ENCODE measurements around the gene PPIL1. TPM values are rescaled to one million over a fixed set of nuclear protein-coding genes. Genes with fewer than 3 reads are reported as not detected.

Gene PPIL1
- total RNA-seq, result 53.1 and 53.2 TPM in 2 replicates
- long read RNA-seq, transcript PPIL1-201 (4 exons, 1,739 nt), result major isoform, 429 of 438 reads
- long read RNA-seq, partial matches to known transcripts, result 5 of 438 reads
- long read RNA-seq, other reads (novel, unspliced or antisense), result 4 of 438 reads

GRCh38 chr6:36874443-36875249 is at the start of gene PPIL1:
TSS of gene PPIL1 (minus strand) at chr6:36874803. CDS start at chr6:36874772, 31 bp downstream.
- peaks cover 13% of the 10 kb centered on the region for H3K4me1 Mint-ChIP-seq (ENCODE audit: low read depth)

DNA sequence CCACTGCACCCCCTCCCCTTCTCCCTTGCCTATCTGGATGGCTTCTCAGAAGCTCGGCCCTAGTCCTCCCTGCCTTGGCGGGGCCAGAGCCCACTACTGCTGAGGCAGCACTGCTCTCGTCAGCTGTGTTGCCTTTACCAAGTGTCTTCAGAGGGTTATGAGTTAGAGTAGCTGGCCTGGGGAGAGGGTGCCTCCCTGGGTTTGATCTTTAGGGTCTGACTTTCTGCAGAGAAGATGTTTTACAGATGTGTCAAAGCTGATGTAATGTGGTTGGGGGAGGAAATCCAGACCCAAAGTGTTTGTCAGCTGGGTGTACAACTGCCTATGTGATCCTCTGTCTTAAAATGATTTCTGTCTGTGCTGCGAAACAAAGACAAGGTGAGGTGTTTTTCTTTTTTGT is 49.5 kb upstream of the PPIL1 start:
- Mint-ChIP-seq H3K4me1 (ENCODE audit: low read depth) (peaks cover 2% of the 10 kb centered on the region), H3K9me3 (ENCODE audit: low read depth) (no peaks in the 10 kb centered on the region), H3K4me3 (ENCODE audit: low read depth) (no peak overlapping the region), H3K27me3 (no peaks in the 10 kb centered on the region), H3K36me3 (ENCODE audit: insufficient read depth) (peaks cover 1% of the 10 kb centered on the region), H3K27ac (no peak overlapping the region)
- TF ChIP-seq, protein P1, sequence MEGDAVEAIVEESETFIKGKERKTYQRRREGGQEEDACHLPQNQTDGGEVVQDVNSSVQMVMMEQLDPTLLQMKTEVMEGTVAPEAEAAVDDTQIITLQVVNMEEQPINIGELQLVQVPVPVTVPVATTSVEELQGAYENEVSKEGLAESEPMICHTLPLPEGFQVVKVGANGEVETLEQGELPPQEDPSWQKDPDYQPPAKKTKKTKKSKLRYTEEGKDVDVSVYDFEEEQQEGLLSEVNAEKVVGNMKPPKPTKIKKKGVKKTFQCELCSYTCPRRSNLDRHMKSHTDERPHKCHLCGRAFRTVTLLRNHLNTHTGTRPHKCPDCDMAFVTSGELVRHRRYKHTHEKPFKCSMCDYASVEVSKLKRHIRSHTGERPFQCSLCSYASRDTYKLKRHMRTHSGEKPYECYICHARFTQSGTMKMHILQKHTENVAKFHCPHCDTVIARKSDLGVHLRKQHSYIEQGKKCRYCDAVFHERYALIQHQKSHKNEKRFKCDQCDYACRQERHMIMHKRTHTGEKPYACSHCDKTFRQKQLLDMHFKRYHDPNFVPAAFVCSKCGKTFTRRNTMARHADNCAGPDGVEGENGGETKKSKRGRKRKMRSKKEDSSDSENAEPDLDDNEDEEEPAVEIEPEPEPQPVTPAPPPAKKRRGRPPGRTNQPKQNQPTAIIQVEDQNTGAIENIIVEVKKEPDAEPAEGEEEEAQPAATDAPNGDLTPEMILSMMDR (IDR thresholded peaks at IDR 0.05; ENCODE audit: unreplicated experiment), result no peak
- DNase-seq (ENCODE audit: low spot score, unreplicated experiment), result no peak

More at GRCh38 chr6:36874443-36875249, at the start of gene PPIL1:
- peak within 1 kb of the TSS; percentile 98 for H3K4me3 Mint-ChIP-seq (ENCODE audit: low read depth)
- H3K9me3 Mint-ChIP-seq (ENCODE audit: low read depth), result no peaks in the 10 kb centered on the region
- TF ChIP-seq, protein P1 (IDR thresholded peaks at IDR 0.05; ENCODE audit: unreplicated experiment), result peak; percentile 2
- peak within 1 kb of the TSS; percentile 99 for H3K27ac Mint-ChIP-seq
- peak; percentile 62 for DNase-seq (ENCODE audit: low spot score, unreplicated experiment)
- peaks cover 18% of the 10 kb centered on the region for H3K27me3 Mint-ChIP-seq
- peaks cover 8% of the 10 kb centered on the region for H3K36me3 Mint-ChIP-seq (ENCODE audit: insufficient read depth)

DNA sequence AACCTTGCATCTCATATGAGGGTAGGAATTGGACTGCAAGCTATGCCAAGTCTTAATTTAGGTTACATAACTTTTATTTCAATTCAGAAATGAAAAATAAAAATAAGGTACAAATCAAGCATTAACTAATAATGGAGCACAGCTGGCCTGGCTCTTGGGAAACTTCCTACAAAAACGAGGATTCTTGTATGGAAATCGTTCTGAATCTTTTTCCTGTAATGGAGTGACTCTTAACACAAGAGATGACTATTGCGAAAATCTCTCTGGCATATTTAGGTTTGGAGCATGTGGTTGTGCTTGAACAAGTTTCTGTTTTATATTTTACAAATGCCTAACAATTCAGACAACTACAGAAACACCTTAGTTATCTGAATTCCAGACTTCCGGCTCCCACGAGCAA is 45.9 kb upstream of the PPIL1 start:
- Mint-ChIP-seq H3K4me1 (ENCODE audit: low read depth) (no peaks in the 10 kb centered on the region), H3K27ac (no peak overlapping the region), H3K9me3 (ENCODE audit: low read depth) (no peaks in the 10 kb centered on the region), H3K36me3 (ENCODE audit: insufficient read depth) (peaks cover 5% of the 10 kb centered on the region), H3K27me3 (no peaks in the 10 kb centered on the region), H3K4me3 (ENCODE audit: low read depth) (no peak overlapping the region)
- TF ChIP-seq, protein P1 (IDR thresholded peaks at IDR 0.05; ENCODE audit: unreplicated experiment), result no peak
- no peak for DNase-seq (ENCODE audit: low spot score, unreplicated experiment)

DNA sequence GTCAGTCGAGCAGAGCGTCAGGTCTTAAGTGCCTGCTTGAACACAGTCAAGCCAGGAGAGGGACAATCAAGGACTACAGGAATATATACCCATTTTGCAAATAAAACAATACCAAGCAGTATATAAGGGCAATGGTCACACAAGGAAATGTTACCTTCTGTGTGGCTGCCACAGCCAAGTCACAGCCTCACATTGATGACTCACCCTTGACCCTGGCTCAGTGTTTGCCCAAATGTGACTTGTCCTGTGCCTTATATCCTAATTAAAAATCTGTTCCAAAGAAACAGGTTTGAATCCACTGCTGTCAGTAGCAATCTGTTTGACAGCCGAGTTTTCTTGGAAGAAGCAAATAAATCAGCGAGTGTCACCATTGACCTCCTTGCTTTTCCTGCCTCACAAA is 45.4 kb upstream of the PPIL1 start:
- peaks cover 6% of the 10 kb centered on the region for H3K36me3 Mint-ChIP-seq (ENCODE audit: insufficient read depth)
- H3K4me1 Mint-ChIP-seq (ENCODE audit: low read depth), result no peaks in the 10 kb centered on the region
- no peak for DNase-seq (ENCODE audit: low spot score, unreplicated experiment)
- no peaks in the 10 kb centered on the region for H3K9me3 Mint-ChIP-seq (ENCODE audit: low read depth)
- no peaks in the 10 kb centered on the region for H3K27me3 Mint-ChIP-seq
- TF ChIP-seq, protein P1 (IDR thresholded peaks at IDR 0.05; ENCODE audit: unreplicated experiment), result no peak
- no peak overlapping the region for H3K4me3 Mint-ChIP-seq (ENCODE audit: low read depth)
- H3K27ac Mint-ChIP-seq, result no peak overlapping the region

- no peaks in the 10 kb centered on the region for H3K9me3 Mint-ChIP-seq (ENCODE audit: low read depth)
- H3K4me1 Mint-ChIP-seq (ENCODE audit: low read depth), result peaks cover 2% of the 10 kb centered on the region
- no peaks in the 10 kb centered on the region for H3K27me3 Mint-ChIP-seq
- H3K4me3 Mint-ChIP-seq (ENCODE audit: low read depth), result no peak overlapping the region
- peaks cover 8% of the 10 kb centered on the region for H3K36me3 Mint-ChIP-seq (ENCODE audit: insufficient read depth)
- no peak for DNase-seq (ENCODE audit: low spot score, unreplicated experiment)
- TF ChIP-seq, protein P1 (IDR thresholded peaks at IDR 0.05; ENCODE audit: unreplicated experiment), result no peak
- no peak overlapping the region for H3K27ac Mint-ChIP-seq
Measured at GRCh38 chr6:36917541-36918193, 43.1 kb upstream of the PPIL1 start.
